Suprapubic skin (tissue), 3 donors: ENCODE measurements around the gene DCST2.

Experiments
- EP300 ChIP-seq: sonication (generic); formaldehyde crosslinking; IDR thresholded peaks from one replicate; pipeline ENCODE4 v1.6.1; 2017; ENCODE audit warnings: antibody characterized with exemption
- TF ChIP-seq, protein P1 (sequence below), 2 donors: fragments of 200-600 bp in 1 of 2; fragments of 450-650 bp in 1 of 2; sonication (generic) in 1 of 2; IDR thresholded peaks; one replicate each; pipeline ENCODE4 v1.5.1; 2016 to 2019; ENCODE audit warnings: antibody characterized with exemption in 2 of 2, mild to moderate bottlenecking in 1 of 2, moderate library complexity in 1 of 2

DNA sequence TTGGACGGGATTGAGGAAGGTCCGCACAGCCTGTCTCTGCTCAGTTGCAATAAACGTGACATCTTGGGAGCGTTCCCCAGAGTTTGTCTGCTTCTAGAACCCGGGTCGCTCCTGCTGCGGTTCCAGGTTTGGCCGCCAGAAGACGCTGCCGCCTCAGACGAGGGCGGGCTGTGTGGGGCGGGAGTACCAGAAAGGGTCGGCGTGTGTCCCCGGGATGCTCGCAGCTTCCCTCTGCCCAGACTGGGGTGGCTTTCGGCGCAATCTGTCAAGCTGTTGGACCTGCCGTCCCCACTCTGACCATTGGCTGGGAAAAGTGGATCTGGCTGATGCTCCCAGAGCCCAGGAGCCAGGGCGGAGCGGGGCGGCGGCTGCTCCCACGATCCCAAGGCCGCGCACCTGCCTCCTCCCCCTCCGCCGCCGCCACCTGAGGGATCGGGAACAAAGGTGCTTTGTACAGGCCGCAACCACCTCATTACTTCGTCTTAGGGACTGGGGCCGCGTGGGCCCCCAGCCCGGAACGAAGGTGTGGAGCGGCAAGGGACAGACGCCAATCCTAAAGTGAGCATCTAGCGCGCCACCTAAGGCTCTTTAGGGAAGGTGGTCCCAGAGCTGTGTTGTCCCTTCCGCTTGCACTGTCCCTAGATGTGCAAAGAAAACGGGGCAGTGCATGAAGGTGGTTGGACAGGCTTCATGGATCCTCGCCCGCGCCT lies 29.3 kb upstream of the DCST2 start:
- TF ChIP-seq, protein P1, sequence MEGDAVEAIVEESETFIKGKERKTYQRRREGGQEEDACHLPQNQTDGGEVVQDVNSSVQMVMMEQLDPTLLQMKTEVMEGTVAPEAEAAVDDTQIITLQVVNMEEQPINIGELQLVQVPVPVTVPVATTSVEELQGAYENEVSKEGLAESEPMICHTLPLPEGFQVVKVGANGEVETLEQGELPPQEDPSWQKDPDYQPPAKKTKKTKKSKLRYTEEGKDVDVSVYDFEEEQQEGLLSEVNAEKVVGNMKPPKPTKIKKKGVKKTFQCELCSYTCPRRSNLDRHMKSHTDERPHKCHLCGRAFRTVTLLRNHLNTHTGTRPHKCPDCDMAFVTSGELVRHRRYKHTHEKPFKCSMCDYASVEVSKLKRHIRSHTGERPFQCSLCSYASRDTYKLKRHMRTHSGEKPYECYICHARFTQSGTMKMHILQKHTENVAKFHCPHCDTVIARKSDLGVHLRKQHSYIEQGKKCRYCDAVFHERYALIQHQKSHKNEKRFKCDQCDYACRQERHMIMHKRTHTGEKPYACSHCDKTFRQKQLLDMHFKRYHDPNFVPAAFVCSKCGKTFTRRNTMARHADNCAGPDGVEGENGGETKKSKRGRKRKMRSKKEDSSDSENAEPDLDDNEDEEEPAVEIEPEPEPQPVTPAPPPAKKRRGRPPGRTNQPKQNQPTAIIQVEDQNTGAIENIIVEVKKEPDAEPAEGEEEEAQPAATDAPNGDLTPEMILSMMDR (IDR thresholded peaks at IDR 0.05) = peak; percentile 46 to 87
- no peak for TF ChIP-seq EP300
